Measurements from ENCODE around the gene ADK. TPM values are rescaled to one million over a fixed set of nuclear protein-coding genes. Genes with fewer than 3 reads are reported as not detected.

ADK gene
- total and polyA plus RNA-seq, 8 donors: 7.2 to 66.1 (median 21.5) TPM

DNA sequence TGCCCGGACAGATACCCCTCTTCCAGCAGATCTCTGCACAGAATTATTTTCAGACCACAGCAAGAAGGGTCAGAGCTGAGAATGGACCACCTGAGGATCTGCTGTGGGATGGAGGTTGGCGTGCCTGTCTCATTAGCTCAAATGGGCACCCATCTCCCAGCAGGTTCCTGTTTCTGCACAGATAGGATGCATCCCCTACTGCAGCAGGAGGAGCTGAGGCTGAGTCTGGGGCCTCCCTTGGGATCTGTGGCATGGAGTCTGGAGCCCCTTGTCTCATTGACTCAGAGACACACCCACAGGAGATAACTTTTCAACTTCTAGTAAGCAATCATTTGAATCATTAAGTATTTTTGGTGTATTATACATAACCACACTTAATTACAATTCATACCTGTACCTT, 212.7 kb downstream of the ADK start:
- H3K27me3 ChIP-seq: no peaks in the 10 kb centered on the region
- WGBS, 5 donors: 95 to 100% (median 100%) methylated on average over 2 of the region's 2 CpGs
- peaks cover 0 to 15% (median 11%) of the 10 kb centered on the region in 4 donors for H3K36me3 ChIP-seq
- TF ChIP-seq CTCF (IDR thresholded peaks at IDR 0.05): no peak
- TF ChIP-seq POLR2AphosphoS5 (IDR thresholded peaks at IDR 0.05): no peak
- no peak for TF ChIP-seq EP300 (IDR thresholded peaks at IDR 0.05)
- no peak for TF ChIP-seq POLR2A (IDR thresholded peaks at IDR 0.05)
- no peak overlapping the region for H3K4me3 ChIP-seq
- DNase-seq: no peak
- no peaks in the 10 kb centered on the region for H3K4me1 ChIP-seq
- H3K27ac ChIP-seq: no peak overlapping the region
- peaks cover 4 to 45% (median 29%) of the 10 kb centered on the region in 4 donors for H3K9me3 ChIP-seq
- intact Hi-C loops (cut with DNase I; ENCODE audit: low total_unique reads): no loop called here

GRCh38 chr10:74365109-74365508, 214.1 kb downstream of the ADK start:
- WGBS, 5 donors: 73 to 94% (median 83%) methylated on average over 3 of the region's 3 CpGs
- H3K4me3 ChIP-seq: no peak overlapping the region
- no peak overlapping the region for H3K27ac ChIP-seq
- peaks cover 4 to 31% (median 19%) of the 10 kb centered on the region in 4 donors for H3K9me3 ChIP-seq
- TF ChIP-seq POLR2AphosphoS5 (IDR thresholded peaks at IDR 0.05) (no peak), POLR2A (IDR thresholded peaks at IDR 0.05) (no peak), CTCF (IDR thresholded peaks at IDR 0.05) (no peak), EP300 (IDR thresholded peaks at IDR 0.05) (no peak)
- H3K4me1 ChIP-seq: no peaks in the 10 kb centered on the region
- intact Hi-C loops (cut with DNase I; ENCODE audit: low total_unique reads): no loop called here
- no peaks in the 10 kb centered on the region for H3K27me3 ChIP-seq
- DNase-seq: no peak
- peaks cover 0 to 15% (median 12%) of the 10 kb centered on the region in 4 donors for H3K36me3 ChIP-seq

GRCh38 chr10:74371696-74372095, 220.7 kb downstream of the ADK start:
- Histone ChIP-seq H3K27ac (no peak overlapping the region), H3K9me3 (no peaks in the 10 kb centered on the region), H3K36me3 (peaks cover 0 to 9% (median 3%) of the 10 kb centered on the region in 4 donors), H3K4me1 (no peaks in the 10 kb centered on the region), H3K27me3 (no peaks in the 10 kb centered on the region), H3K4me3 (no peak overlapping the region)
- no peak for DNase-seq
- intact Hi-C loops (cut with DNase I; ENCODE audit: low total_unique reads): no loop called here
- TF ChIP-seq POLR2A (IDR thresholded peaks at IDR 0.05): no peak
- TF ChIP-seq CTCF (IDR thresholded peaks at IDR 0.05): no peak
- TF ChIP-seq POLR2AphosphoS5 (IDR thresholded peaks at IDR 0.05): no peak
- WGBS, 5 donors: 89 to 100% (median 95%) methylated on average over 7 of the region's 7 CpGs

- Histone ChIP-seq H3K4me3 (no peak overlapping the region), H3K27ac (no peak overlapping the region), H3K36me3 (peaks cover 0 to 9% (median 3%) of the 10 kb centered on the region in 4 donors), H3K4me1 (no peaks in the 10 kb centered on the region), H3K27me3 (no peaks in the 10 kb centered on the region), H3K9me3 (no peaks in the 10 kb centered on the region)
- no peak for DNase-seq
- TF ChIP-seq CTCF (IDR thresholded peaks at IDR 0.05) (no peak), POLR2A (IDR thresholded peaks at IDR 0.05) (no peak), EP300 (IDR thresholded peaks at IDR 0.05) (no peak), POLR2AphosphoS5 (IDR thresholded peaks at IDR 0.05) (no peak)
- 93 to 100% (median 99%) methylated on average over 1 of the region's 1 CpG for WGBS, 5 donors
- intact Hi-C loops (cut with DNase I; ENCODE audit: low total_unique reads): no loop called here
These were observed 222.0 kb downstream of the ADK start for GRCh38 chr10:74373059-74373458.

Data from stomach (tissue), 9 donors.